GM23248 (cell line): ENCODE measurements around the gene RABGAP1L.

ENCODE experiments used
- EZH2 ChIP-seq: fragments of 200-600 bp; sonication (generic); IDR thresholded peaks from 2 replicates; pipeline ENCODE4 v1.6.1; 2018; ENCODE audit warnings: antibody characterized with exemption, mild to moderate bottlenecking; ENCODE audit not compliant: insufficient read depth, poor library complexity, severe bottlenecking
- EZH2phosphoT487 ChIP-seq: fragments of 200-600 bp; sonication (generic); IDR thresholded peaks from 2 replicates; pipeline ENCODE4 v1.6.1; 2018; ENCODE audit warnings: antibody characterized with exemption, moderate library complexity, mild to moderate bottlenecking, low read depth; ENCODE audit not compliant: insufficient read depth

GRCh38 chr1:174956976-174957375 is 797.7 kb downstream of the RABGAP1L start:
- TF ChIP-seq EZH2phosphoT487 (no peak), EZH2 (no peak)
